Activated naive CD4-positive, alpha-beta T cell treated with anti-CD3 and anti-CD28 coated beads, Interleukin-2, amount 50 U/mL, for 72 hours (primary cell): ENCODE measurements around the gene CPT2. TPM values are rescaled to one million over a fixed set of nuclear protein-coding genes. Genes with fewer than 3 reads are reported as not detected.

Experiments
- ATAC-seq, 2 donors: fragments of 150-1000 bp; cut with Tn5 transposase; 2 replicates each; pipeline ENCODE4 v1.10.0; 2021; ENCODE audit warnings: mild to moderate bottlenecking in 2 of 2, moderate library complexity in 2 of 2
- DNase-seq, 2 donors: peaks; one replicate each; pipeline ENCODE4 v3.0.0; 2021 to 2022; ENCODE audit warnings: low spot score in 2 of 2
- H3K27ac Mint-ChIP-seq, 2 donors: one replicate each; pipeline ENCODE4 v1.8.0; 2022; ENCODE audit warnings: mild to moderate bottlenecking in 2 of 2, mixed read lengths in 2 of 2
- H3K36me3 Mint-ChIP-seq, 2 donors: one replicate each; pipeline ENCODE4 v1.8.0; 2022; ENCODE audit warnings: mixed read lengths in 2 of 2
- H3K9me3 Mint-ChIP-seq, 2 donors: one replicate each; pipeline ENCODE4 v1.8.0; 2022; ENCODE audit warnings: mixed read lengths in 2 of 2
- total RNA-seq, 2 donors: library from RNA; stranded (reverse); gene quantifications; one replicate each; pipeline ENCODE4 v1.2.3, GENCODE V29; 2022

The CPT2 gene
- 10 to 100 TPM; 11.3 to 22.8 TPM for total RNA-seq

GRCh38 chr1:53196485-53197290 lies at the start of gene CPT2:
Gene CPT2 (plus strand): TSS chr1:53196824. CDS start chr1:53196944, 120 bp downstream.
- Mint-ChIP-seq H3K36me3 (peaks cover 15 to 16% of the 10 kb centered on the region in 2 donors), H3K27ac (peak within 1 kb of the TSS; percentile 99), H3K9me3 (no peaks in the 10 kb centered on the region)
- peak; percentile 100 for ATAC-seq
- DNase-seq, result peak; percentile 93 to 94

- Mint-ChIP-seq H3K36me3 (no peaks in the 10 kb centered on the region), H3K27ac (no peak overlapping the region)
- no peak for DNase-seq
Measured at GRCh38 chr1:53147174-53147573, 49.5 kb upstream of the CPT2 start.

GRCh38 chr1:53148123-53148522 lies 48.5 kb upstream of the CPT2 start:
- Mint-ChIP-seq H3K27ac (no peak overlapping the region), H3K36me3 (no peaks in the 10 kb centered on the region), H3K9me3 (no peaks in the 10 kb centered on the region)
- ATAC-seq (no peak), DNase-seq (no peak)

More at GRCh38 chr1:53147174-53147573, 49.5 kb upstream of the CPT2 start:
- ATAC-seq, result no peak
- no peaks in the 10 kb centered on the region for H3K9me3 Mint-ChIP-seq

GRCh38 chr1:53153752-53154151 lies 42.9 kb upstream of the CPT2 start:
- Mint-ChIP-seq H3K36me3 (no peaks in the 10 kb centered on the region), H3K9me3 (no peaks in the 10 kb centered on the region), H3K27ac (no peak overlapping the region)
- ATAC-seq, result no peak
- no peak for DNase-seq

GRCh38 chr1:53154859-53155438 lies 41.7 kb upstream of the CPT2 start:
- no peaks in the 10 kb centered on the region for H3K36me3 Mint-ChIP-seq

GRCh38 chr1:53155534-53155933 lies 41.1 kb upstream of the CPT2 start:
- no peak overlapping the region for H3K27ac Mint-ChIP-seq
- no peak for ATAC-seq
- no peaks in the 10 kb centered on the region for H3K36me3 Mint-ChIP-seq
- no peak for DNase-seq
- H3K9me3 Mint-ChIP-seq, result no peaks in the 10 kb centered on the region

More at GRCh38 chr1:53154859-53155438, 41.7 kb upstream of the CPT2 start:
- DNase-seq (no peak), ATAC-seq (no peak)
- Mint-ChIP-seq H3K9me3 (no peaks in the 10 kb centered on the region), H3K27ac (peak overlapping the region in 1 of 2 donors; percentile 24)

- H3K9me3 Mint-ChIP-seq, result no peaks in the 10 kb centered on the region
- ATAC-seq (no peak), DNase-seq (no peak)
- H3K36me3 Mint-ChIP-seq, result no peaks in the 10 kb centered on the region
- H3K27ac Mint-ChIP-seq, result no peak overlapping the region
Measured at GRCh38 chr1:53155945-53156344, 40.7 kb upstream of the CPT2 start.

- Mint-ChIP-seq H3K27ac (no peak overlapping the region), H3K36me3 (no peaks in the 10 kb centered on the region), H3K9me3 (no peaks in the 10 kb centered on the region)
- DNase-seq, result no peak
- ATAC-seq, result no peak
Measured at GRCh38 chr1:53156783-53157182, 39.8 kb upstream of the CPT2 start.

- no peak overlapping the region for H3K27ac Mint-ChIP-seq
- no peak for ATAC-seq
Measured at GRCh38 chr1:53158900-53159299, 37.7 kb upstream of the CPT2 start.

GRCh38 chr1:53160924-53161378 lies 35.7 kb upstream of the CPT2 start:
- DNase-seq (no peak), ATAC-seq (no peak)
- no peaks in the 10 kb centered on the region for H3K36me3 Mint-ChIP-seq
- no peak overlapping the region for H3K27ac Mint-ChIP-seq
- H3K9me3 Mint-ChIP-seq, result no peaks in the 10 kb centered on the region

More at GRCh38 chr1:53158900-53159299, 37.7 kb upstream of the CPT2 start:
- Mint-ChIP-seq H3K9me3 (no peaks in the 10 kb centered on the region), H3K36me3 (no peaks in the 10 kb centered on the region)
- DNase-seq, result no peak

GRCh38 chr1:53162621-53163020 lies 34.0 kb upstream of the CPT2 start:
- H3K27ac Mint-ChIP-seq, result no peak overlapping the region
- no peak for ATAC-seq
- no peaks in the 10 kb centered on the region for H3K9me3 Mint-ChIP-seq
- H3K36me3 Mint-ChIP-seq, result no peaks in the 10 kb centered on the region
- DNase-seq, result no peak

GRCh38 chr1:53163291-53163768 lies 33.3 kb upstream of the CPT2 start:
- H3K27ac Mint-ChIP-seq, result no peak overlapping the region
- ATAC-seq, result no peak
- no peaks in the 10 kb centered on the region for H3K36me3 Mint-ChIP-seq
- no peaks in the 10 kb centered on the region for H3K9me3 Mint-ChIP-seq
- no peak for DNase-seq

GRCh38 chr1:53165408-53165961 lies 31.1 kb upstream of the CPT2 start:
- no peaks in the 10 kb centered on the region for H3K9me3 Mint-ChIP-seq
- ATAC-seq (no peak), DNase-seq (no peak)
- peak overlapping the region in 1 of 2 donors; percentile 32 for H3K27ac Mint-ChIP-seq
- no peaks in the 10 kb centered on the region for H3K36me3 Mint-ChIP-seq

GRCh38 chr1:53166366-53166765 lies 30.3 kb upstream of the CPT2 start:
- H3K9me3 Mint-ChIP-seq, result no peaks in the 10 kb centered on the region
- DNase-seq, result no peak
- no peak overlapping the region for H3K27ac Mint-ChIP-seq
- ATAC-seq, result no peak
- H3K36me3 Mint-ChIP-seq, result no peaks in the 10 kb centered on the region

- DNase-seq, result no peak
- no peaks in the 10 kb centered on the region for H3K36me3 Mint-ChIP-seq
- no peaks in the 10 kb centered on the region for H3K9me3 Mint-ChIP-seq
- no peak overlapping the region for H3K27ac Mint-ChIP-seq
- no peak for ATAC-seq
Measured at GRCh38 chr1:53166912-53167311, 29.7 kb upstream of the CPT2 start.

GRCh38 chr1:53172426-53173128 lies 24.0 kb upstream of the CPT2 start:
- Mint-ChIP-seq H3K9me3 (no peaks in the 10 kb centered on the region), H3K27ac (peak overlapping the region in 1 of 2 donors; percentile 7), H3K36me3 (no peaks in the 10 kb centered on the region)
- DNase-seq (no peak), ATAC-seq (no peak)
